MM.1S (cell line): ENCODE measurements around the gene DPYSL5.

ENCODE experiments used
- EZH2 ChIP-seq: fragments of 300-600 bp; sonication (generic); optimal IDR thresholded peaks from 2 replicates; pipeline ENCODE3; 2017; ENCODE audit warnings: low read depth, mild to moderate bottlenecking, antibody characterized with exemption, low read length, mixed read lengths
- TF ChIP-seq, protein P1 (sequence below): fragments of 300-600 bp; sonication (generic); IDR thresholded peaks from 2 replicates; pipeline ENCODE4 v1.5.1; 2016; ENCODE audit warnings: antibody characterized with exemption, low read length, mixed read lengths

GRCh38 chr2:26876260-26876659 lies 28.3 kb downstream of the DPYSL5 start:
- TF ChIP-seq, protein P1, sequence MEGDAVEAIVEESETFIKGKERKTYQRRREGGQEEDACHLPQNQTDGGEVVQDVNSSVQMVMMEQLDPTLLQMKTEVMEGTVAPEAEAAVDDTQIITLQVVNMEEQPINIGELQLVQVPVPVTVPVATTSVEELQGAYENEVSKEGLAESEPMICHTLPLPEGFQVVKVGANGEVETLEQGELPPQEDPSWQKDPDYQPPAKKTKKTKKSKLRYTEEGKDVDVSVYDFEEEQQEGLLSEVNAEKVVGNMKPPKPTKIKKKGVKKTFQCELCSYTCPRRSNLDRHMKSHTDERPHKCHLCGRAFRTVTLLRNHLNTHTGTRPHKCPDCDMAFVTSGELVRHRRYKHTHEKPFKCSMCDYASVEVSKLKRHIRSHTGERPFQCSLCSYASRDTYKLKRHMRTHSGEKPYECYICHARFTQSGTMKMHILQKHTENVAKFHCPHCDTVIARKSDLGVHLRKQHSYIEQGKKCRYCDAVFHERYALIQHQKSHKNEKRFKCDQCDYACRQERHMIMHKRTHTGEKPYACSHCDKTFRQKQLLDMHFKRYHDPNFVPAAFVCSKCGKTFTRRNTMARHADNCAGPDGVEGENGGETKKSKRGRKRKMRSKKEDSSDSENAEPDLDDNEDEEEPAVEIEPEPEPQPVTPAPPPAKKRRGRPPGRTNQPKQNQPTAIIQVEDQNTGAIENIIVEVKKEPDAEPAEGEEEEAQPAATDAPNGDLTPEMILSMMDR, result no peak
- no peak for TF ChIP-seq EZH2
